HEK293 (cell line): ENCODE results near the gene BCAS3.

ENCODE experiments used
- CTCF ChIP-seq: fragments of 450-650 bp; formaldehyde crosslinking; IDR thresholded peaks from 2 replicates; pipeline ENCODE4 v1.5.1; 2016; ENCODE audit warnings: missing biosample characterization, missing genetic modification characterization
- ZBTB10 ChIP-seq: fragments of 450-650 bp; formaldehyde crosslinking; IDR thresholded peaks from 2 replicates; pipeline ENCODE4 v1.5.1; 2016; ENCODE audit warnings: missing biosample characterization, missing genetic modification characterization
- ZBTB8A ChIP-seq: fragments of 450-650 bp; formaldehyde crosslinking; IDR thresholded peaks from 2 replicates; pipeline ENCODE4 v1.5.1; 2016; ENCODE audit warnings: missing biosample characterization, missing genetic modification characterization
- ZFP37 ChIP-seq: fragments of 450-650 bp; formaldehyde crosslinking; IDR thresholded peaks from 2 replicates; pipeline ENCODE4 v1.5.1; 2016; ENCODE audit warnings: missing biosample characterization, missing genetic modification characterization
- ZNF133 ChIP-seq: fragments of 450-650 bp; formaldehyde crosslinking; IDR thresholded peaks from 2 replicates; pipeline ENCODE4 v1.5.1; 2016; ENCODE audit warnings: missing biosample characterization, missing genetic modification characterization
- ZNF624 ChIP-seq: fragments of 450-650 bp; formaldehyde crosslinking; IDR thresholded peaks from 2 replicates; pipeline ENCODE4 v1.5.1; 2017; ENCODE audit warnings: missing biosample characterization, missing genetic modification characterization
- ZNF664 ChIP-seq: fragments of 450-650 bp; formaldehyde crosslinking; IDR thresholded peaks from 2 replicates; pipeline ENCODE4 v1.5.1; 2016; ENCODE audit warnings: missing biosample characterization, missing genetic modification characterization

GRCh38 chr17:60679287-60679686 lies 1.6 kb downstream of the BCAS3 start:
- TF ChIP-seq CTCF (tag by site-specific recombination) (no peak), ZFP37 (tag by site-specific recombination) (no peak), ZBTB10 (tag by site-specific recombination) (no peak), ZNF133 (tag by site-specific recombination) (no peak), ZNF624 (tag by site-specific recombination) (no peak), ZNF664 (tag by site-specific recombination) (no peak), ZBTB8A (tag by site-specific recombination) (no peak)
